Ovary (tissue), 9 donors: ENCODE results near the gene ST6GALNAC3. TPM values are rescaled to one million over a fixed set of nuclear protein-coding genes. Genes with fewer than 3 reads are reported as not detected.

Source experiments
- DNase-seq, 5 donors: peaks; one replicate each; pipeline ENCODE4 v3.0.0-alpha.2; 2019 to 2020
- H3K27ac ChIP-seq, 2 donors: fragments of 200-600 bp; one replicate each; pipeline versions ENCODE4 v1.5.1 to v1.8.0; 2019 to 2022
- H3K27me3 ChIP-seq: fragments of 200-600 bp; one replicate; pipeline ENCODE4 v1.8.0; 2022
- H3K36me3 ChIP-seq: fragments of 200-600 bp; sonication (generic); one replicate; pipeline ENCODE4 v1.5.1; 2019
- H3K4me1 ChIP-seq: one replicate; pipeline ENCODE4 v1.8.1; 2013; ENCODE audit warnings: mild to moderate bottlenecking, moderate library complexity; ENCODE audit not compliant: insufficient read depth
- H3K4me3 ChIP-seq: fragments of 200-600 bp; sonication (generic); one replicate; pipeline ENCODE4 v1.5.1; 2017
- H3K9me3 ChIP-seq, 2 donors: fragments of 200-600 bp in 1 of 2; sonication (generic) in 1 of 2; one replicate each; pipeline versions ENCODE4 v1.5.1 to v1.8.1; 2013 to 2019; ENCODE audit warnings: mild to moderate bottlenecking in 1 of 2, moderate library complexity in 1 of 2
- CTCF ChIP-seq, 3 donors: fragments of 450-650 bp in 2 of 3; fragments of 200-600 bp in 1 of 3; IDR thresholded peaks; one replicate each; pipeline versions ENCODE4 v1.5.1 to v1.8.0; 2016 to 2022; ENCODE audit warnings: antibody characterized with exemption in 3 of 3, mild to moderate bottlenecking in 1 of 3
- EP300 ChIP-seq: sonication (generic); formaldehyde crosslinking; IDR thresholded peaks from one replicate; pipeline ENCODE4 v1.6.1; 2017; ENCODE audit warnings: antibody characterized with exemption
- POLR2A ChIP-seq: fragments of 450-650 bp; IDR thresholded peaks from one replicate; pipeline ENCODE4 v1.6.1; 2017; ENCODE audit warnings: antibody characterized with exemption, mild to moderate bottlenecking, moderate library complexity
- WGBS, 3 donors: extraction: QIAGEN DNeasy Blood & Tissue Kit in 1 of 3; methylation state at CpG; one replicate each; pipeline versions ENCODE4 v1.1.5 to v1.1.7; 2013 to 2017; 5-methylcytosine and 5-hydroxymethylcytosine counted together
- intact Hi-C, 4 donors: fragments of 100-400 bp; cut with DNase I; formaldehyde crosslinking; loops; one replicate each; pipeline versions ENCODE4 v1.11.0 to v1.15.1; 2022 to 2023
- polyA plus RNA-seq, 2 donors: library from polyadenylated mRNA; stranded (reverse); fragments of 200-250 nt in 1 of 2; fragments of 350-450 nt in 1 of 2; fragmentation: Illumina TruSeq in 1 of 2; extraction: RNeasy Lipid Tissue Mini Kit (QIAGEN cat#74804) in 1 of 2; gene quantifications; one replicate each; pipeline ENCODE4 v1.2.3, GENCODE V29; 2013 to 2014
- total RNA-seq, 7 donors: library from RNA; depleted of rRNA in 2 of 7; stranded (reverse); fragments of >200 nt in 2 of 7; fragmentation: NEBNext Ultra II Directional in 3 of 7; extraction: Animal tissue kit (Norgen Biotek cat#: 25700) in 3 of 7; gene quantifications; one replicate each; pipeline versions ENCODE4 v1.1.0 to v1.2.4, GENCODE V29; 2016 to 2023
- donor health status: DM: no; HTN: no; CAD: no; lungs with moderate emphysema.
- donor health status: DM: no; HTN: no; CAD: no.
- donor health status: Bipolar disorder and iron deficiency.
- donor health status: DM: yes; HTN: yes; CAD: no.
- donor health status: DM: no; HTN: no; CAD: no.
- donor health status: DM: yes; HTN: yes; CAD: no.

ST6GALNAC3 gene
- total and polyA plus RNA-seq, 9 donors: 1.9 to 6.7 (median 4.0) TPM

DNA sequence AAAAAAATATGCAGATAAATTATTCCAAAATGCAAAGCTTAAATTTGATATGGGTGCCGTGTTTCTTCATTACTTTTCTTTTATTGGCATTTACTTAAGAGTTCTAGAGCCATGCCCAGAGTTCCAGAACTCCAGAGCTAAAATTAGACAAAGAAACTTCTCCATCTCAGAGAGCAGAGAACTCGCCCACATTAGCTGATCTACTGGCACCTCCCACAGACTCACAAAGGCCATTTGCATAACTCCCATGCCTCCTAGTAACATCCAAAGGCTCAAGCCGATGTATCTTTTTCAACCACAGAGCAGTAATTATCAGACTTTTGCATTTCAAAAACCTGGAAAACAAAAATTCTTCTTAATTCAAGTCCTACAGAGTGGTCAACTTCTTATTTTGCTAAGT, 468.9 kb downstream of the ST6GALNAC3 start:
- no peaks in the 10 kb centered on the region for H3K36me3 ChIP-seq
- H3K27ac ChIP-seq: no peak overlapping the region
- TF ChIP-seq EP300: no peak
- TF ChIP-seq POLR2A: no peak
- no peak for TF ChIP-seq CTCF (IDR thresholded peaks at IDR 0.05)
- H3K4me3 ChIP-seq: no peak overlapping the region
- no peaks in the 10 kb centered on the region for H3K9me3 ChIP-seq
- no peak for DNase-seq
- WGBS, 3 donors: 78 to 85% (median 84%) methylated on average over 3 of the region's 3 CpGs
- H3K4me1 ChIP-seq: peaks cover 6% of the 10 kb centered on the region
- intact Hi-C loops: no loop called here
- H3K27me3 ChIP-seq: no peaks in the 10 kb centered on the region

GRCh38 chr1:76546354-76546933, 471.9 kb downstream of the ST6GALNAC3 start:
- H3K4me3 ChIP-seq: no peak overlapping the region
- intact Hi-C loops: no loop called here
- H3K9me3 ChIP-seq: no peaks in the 10 kb centered on the region
- no peaks in the 10 kb centered on the region for H3K36me3 ChIP-seq
- H3K27me3 ChIP-seq: no peaks in the 10 kb centered on the region
- 86 to 89% (median 87%) methylated on average over 3 of the region's 3 CpGs for WGBS, 3 donors
- peaks cover 5% of the 10 kb centered on the region for H3K4me1 ChIP-seq
- no peak overlapping the region for H3K27ac ChIP-seq
- no peak for DNase-seq
- no peak for TF ChIP-seq CTCF (IDR thresholded peaks at IDR 0.05)
- no peak for TF ChIP-seq EP300
- no peak for TF ChIP-seq POLR2A

GRCh38 chr1:76547916-76548315, 473.4 kb downstream of the ST6GALNAC3 start:
- intact Hi-C loops: no loop called here
- TF ChIP-seq POLR2A (no peak), EP300 (no peak), CTCF (IDR thresholded peaks at IDR 0.05) (no peak)
- Histone ChIP-seq H3K9me3 (no peaks in the 10 kb centered on the region), H3K4me1 (no peaks in the 10 kb centered on the region), H3K36me3 (no peaks in the 10 kb centered on the region), H3K27ac (no peak overlapping the region), H3K4me3 (no peak overlapping the region), H3K27me3 (no peaks in the 10 kb centered on the region)
- no peak for DNase-seq

- WGBS, 3 donors: 87 to 91% (median 90%) methylated on average over 4 of the region's 4 CpGs
- Histone ChIP-seq H3K27me3 (no peaks in the 10 kb centered on the region), H3K4me1 (no peaks in the 10 kb centered on the region), H3K9me3 (no peaks in the 10 kb centered on the region), H3K36me3 (no peaks in the 10 kb centered on the region), H3K27ac (no peak overlapping the region), H3K4me3 (no peak overlapping the region)
- no peak for DNase-seq
- intact Hi-C loops: no loop called here
- TF ChIP-seq CTCF (IDR thresholded peaks at IDR 0.05): no peak
- no peak for TF ChIP-seq POLR2A
- no peak for TF ChIP-seq EP300
Measured at GRCh38 chr1:76548513-76549100, 474.1 kb downstream of the ST6GALNAC3 start.
